HG03432 (cell line): ENCODE data around the gene SDK1.

ENCODE experiments used
- ATAC-seq: cut with Tn5 transposase; IDR thresholded peaks from one replicate; pipeline ENCODE4 v1.9.1; 2021; ENCODE audit warnings: mild to moderate bottlenecking, moderate library complexity; ENCODE audit not compliant: unreplicated experiment

SDK1 gene

GRCh38 chr7:4178916-4179687, 878.0 kb downstream of the SDK1 start:
- ATAC-seq, result no peak

GRCh38 chr7:4179688-4180380, 878.8 kb downstream of the SDK1 start:
- no peak for ATAC-seq

- no peak for ATAC-seq
These were observed 880.4 kb downstream of the SDK1 start for GRCh38 chr7:4181446-4181845.

- ATAC-seq, result no peak
These were observed 881.7 kb downstream of the SDK1 start for GRCh38 chr7:4182605-4183300.

- no peak for ATAC-seq
These were observed 883.6 kb downstream of the SDK1 start for GRCh38 chr7:4184653-4185052.

- no peak for ATAC-seq
These were observed 884.1 kb downstream of the SDK1 start for GRCh38 chr7:4185136-4185535.

DNA sequence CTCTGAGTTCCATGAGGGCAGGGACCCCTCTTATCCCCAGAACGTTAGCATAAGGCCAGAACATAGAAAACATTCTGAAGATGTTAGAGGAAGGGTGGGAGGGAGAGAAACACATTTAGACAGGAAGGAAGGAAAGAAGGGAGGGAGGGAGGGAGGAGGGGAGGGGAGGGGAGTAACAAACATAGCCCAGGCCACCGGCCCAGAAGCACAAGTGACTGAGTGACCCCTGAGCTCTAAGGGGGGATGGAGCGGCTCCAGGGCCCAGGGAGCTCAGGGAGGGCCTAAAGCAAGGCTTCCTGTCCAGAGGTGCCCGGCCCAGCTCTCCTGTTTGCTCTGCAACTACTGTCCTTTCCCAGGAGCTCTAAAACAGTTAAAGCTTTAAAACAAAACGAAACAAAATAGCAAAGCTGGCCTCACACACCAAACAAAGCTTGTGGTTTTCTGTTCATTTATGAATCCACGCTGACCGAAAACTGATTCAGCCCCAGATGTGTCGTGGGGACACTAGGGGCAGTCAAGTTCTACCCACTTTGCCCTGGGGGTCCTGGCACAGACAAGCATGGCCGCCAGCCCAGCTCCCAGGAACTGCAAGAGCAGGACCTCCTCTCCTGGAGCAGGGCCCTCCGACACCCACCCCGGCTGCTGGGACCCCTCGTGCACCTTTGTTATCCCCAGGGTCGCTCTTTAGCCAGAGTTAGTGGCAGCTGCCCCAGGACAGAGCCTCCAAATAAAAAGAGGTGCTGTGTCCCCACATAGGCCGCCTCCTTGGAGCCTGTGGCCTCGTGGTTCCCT, 884.9 kb downstream of the SDK1 start:
- ATAC-seq, result no peak

DNA sequence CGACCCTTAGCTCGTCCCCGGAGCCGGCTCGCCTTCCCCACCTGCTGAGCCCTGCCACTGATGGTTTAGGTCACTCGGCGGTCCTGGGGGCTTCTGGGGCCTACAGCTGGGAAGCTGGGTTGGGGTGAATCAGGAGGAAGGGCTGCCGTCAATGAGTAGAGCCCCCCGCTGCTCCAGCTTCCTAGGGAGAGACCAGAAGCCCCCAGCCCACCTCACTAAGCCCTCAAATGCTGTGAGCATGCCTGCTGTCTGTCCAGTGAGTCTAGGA, 885.4 kb downstream of the SDK1 start:
- no peak for ATAC-seq

DNA sequence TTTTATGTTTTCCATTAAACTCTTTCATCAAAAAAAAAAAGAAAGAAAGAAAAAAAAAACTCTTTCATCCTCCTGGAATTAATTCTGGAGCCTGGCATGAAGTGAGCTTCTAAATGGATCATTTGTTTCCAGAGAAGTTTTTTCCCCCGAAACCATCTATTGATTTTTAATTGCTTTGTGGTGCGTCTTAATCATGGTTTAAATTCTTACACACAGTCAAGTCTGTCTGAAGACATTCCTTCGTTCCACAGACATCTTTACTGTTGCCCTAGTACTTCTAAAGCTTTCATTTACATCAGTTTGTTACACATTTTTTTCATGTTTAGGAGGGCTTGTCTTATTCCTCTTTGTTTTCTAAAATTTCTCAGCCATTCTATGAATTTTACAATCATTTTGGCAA, 887.6 kb downstream of the SDK1 start:
- ATAC-seq, result no peak

DNA sequence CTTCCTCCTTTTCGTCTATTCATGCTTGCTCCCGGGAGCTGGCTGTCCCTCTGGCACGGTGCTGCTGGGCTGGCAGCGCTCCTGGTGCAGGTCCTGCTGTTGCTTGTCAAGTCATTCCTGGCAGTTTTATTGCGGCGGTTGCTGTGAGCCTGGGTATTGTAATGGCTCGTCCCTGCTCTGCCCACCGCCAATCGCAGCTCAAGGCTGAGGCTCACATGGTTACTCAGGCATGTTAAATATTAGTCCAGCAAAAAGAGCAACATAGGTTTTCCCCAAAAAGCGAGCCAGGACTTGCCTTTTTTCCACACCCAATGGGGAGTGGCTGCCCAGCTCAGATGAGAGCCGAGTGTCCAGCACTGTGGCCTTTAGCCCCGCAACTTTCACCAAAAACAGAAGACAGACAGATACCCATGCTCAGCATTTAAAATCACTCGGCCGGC, 888.1 kb downstream of the SDK1 start:
- no peak for ATAC-seq

- ATAC-seq, result no peak
These were observed 889.2 kb downstream of the SDK1 start for GRCh38 chr7:4190010-4190981.

DNA sequence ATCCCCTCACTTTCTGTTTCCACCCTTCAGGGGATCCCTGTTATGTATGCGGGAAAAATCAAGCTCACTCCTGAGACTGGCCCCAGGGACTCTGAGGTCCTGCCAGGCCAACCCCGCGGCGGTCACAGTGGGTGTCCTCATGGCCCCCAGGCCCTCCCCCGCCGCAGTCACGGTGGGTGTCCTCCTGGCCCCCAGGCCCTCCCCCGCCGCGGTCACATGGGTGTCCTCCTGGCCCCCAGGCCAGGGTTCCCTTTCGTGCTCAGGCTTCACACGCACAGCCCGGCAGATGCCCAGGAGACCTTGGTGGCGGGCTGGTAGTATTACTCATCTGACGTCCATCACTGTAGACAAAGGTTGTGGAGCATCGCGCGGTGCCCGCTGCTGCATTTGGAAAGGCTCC, 890.0 kb downstream of the SDK1 start:
- no peak for ATAC-seq

DNA sequence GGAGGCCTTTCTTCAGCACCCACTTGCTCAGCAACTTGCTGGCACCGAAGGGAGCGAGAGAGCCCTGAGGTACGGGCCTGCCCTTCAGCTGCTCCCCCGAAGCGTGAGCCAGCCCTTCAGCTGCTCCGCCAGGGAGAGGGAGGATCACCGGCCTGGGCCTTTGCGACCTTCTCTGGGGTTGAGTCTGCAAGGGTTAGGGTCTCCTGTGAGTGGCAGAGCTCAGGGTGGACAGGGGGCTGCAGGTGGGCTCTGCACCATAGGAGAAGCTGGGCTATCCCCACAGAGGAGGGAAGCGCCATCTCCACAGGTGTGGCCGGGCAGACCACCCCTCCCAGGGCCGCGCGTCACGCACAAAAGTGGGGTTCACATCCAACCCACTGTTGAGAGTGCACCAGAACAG, 890.5 kb downstream of the SDK1 start:
- no peak for ATAC-seq

GRCh38 chr7:4195660-4196059, 894.6 kb downstream of the SDK1 start:
- ATAC-seq, result no peak

GRCh38 chr7:4196121-4196819, 895.2 kb downstream of the SDK1 start:
- ATAC-seq, result no peak

DNA sequence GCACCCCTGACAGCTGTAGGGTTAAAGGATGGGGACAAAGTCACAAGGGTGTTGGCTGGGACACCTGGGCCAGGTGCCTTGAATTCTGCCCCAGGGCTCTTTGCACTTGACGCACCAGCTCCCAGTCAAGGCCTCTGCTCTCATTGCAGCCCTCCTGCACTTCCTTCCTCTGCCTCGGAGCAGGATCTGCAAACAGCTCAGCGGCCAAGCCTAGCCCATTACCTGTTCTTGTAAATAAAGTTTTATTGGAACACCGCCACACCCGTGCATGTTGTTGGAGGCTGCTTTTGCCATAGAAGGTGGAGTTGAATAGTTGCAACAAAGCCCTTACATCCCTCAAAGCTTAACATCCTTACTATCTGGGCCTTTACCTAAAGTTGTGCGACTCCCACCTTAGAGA, 897.2 kb downstream of the SDK1 start:
- ATAC-seq, result no peak

- ATAC-seq, result no peak
These were observed 899.6 kb downstream of the SDK1 start for GRCh38 chr7:4200546-4201094.

DNA sequence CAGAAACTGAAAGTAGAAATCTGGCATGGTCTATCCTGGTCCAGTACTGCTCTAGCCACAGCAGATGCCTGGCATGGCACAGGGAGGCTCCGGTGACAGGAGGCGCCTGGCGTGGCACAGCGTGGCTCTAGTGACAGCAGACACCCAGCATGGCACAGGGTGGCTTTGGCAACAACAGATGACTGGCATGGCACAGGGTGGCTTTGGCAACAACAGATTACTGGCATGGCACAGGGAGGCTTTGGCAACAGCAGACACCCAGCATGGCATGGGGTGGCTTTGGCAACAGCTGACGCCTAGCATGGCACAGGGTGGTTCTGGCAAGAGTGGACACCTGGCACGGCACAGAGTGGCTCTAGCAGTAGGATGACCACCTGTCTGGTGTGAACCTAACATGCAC, 900.5 kb downstream of the SDK1 start:
- no peak for ATAC-seq

GRCh38 chr7:4202154-4202736, 901.2 kb downstream of the SDK1 start:
- ATAC-seq, result no peak
